PC-3 (cell line): ENCODE measurements around the gene CLIP1. TPM values are rescaled to one million over a fixed set of nuclear protein-coding genes. Genes with fewer than 3 reads are reported as not detected.

ENCODE experiments used
- ATAC-seq: fragments of 200-7000 bp; cut with Tn5 transposase; 2 replicates; pipeline ENCODE4 v1.9.1; 2020; ENCODE audit warnings: mild to moderate bottlenecking, moderate library complexity
- BruUV-seq: library from RNA; stranded (reverse); fragments of 400-500 nt; replicated peaks from 2 replicates; lab custom pipeline; 2021; lab: Mats Ljungman, UMichigan
- CTCF ChIA-PET: fragments of 300-600 bp; sonication (Branson Sonifier 250); formaldehyde crosslinking; loops from one replicate; lab custom pipeline; 2022; ENCODE audit warnings: antibody characterized with exemption; lab: Charles Lee
- POLR2A ChIA-PET: fragments of 300-600 bp; sonication (Branson Sonifier 250); formaldehyde crosslinking; loops from one replicate; lab custom pipeline; 2022; ENCODE audit warnings: antibody characterized with exemption; ENCODE audit not compliant: unreplicated experiment; lab: Charles Lee
- DNase-seq: peaks from one replicate; pipeline ENCODE4 v3.0.0-alpha.2; 2015
- H2AFZ ChIP-seq: fragments of 300-600 bp; sonication (generic); 2 replicates; pipeline ENCODE4 v1.6.0; 2016; ENCODE audit warnings: antibody characterized with exemption, low read length
- H3F3A ChIP-seq: fragments of 300-600 bp; sonication (generic); one replicate; pipeline ENCODE4 v1.6.0; 2017; ENCODE audit warnings: antibody characterized with exemption, low read length, control low read depth, mild to moderate bottlenecking; ENCODE audit not compliant: unreplicated experiment
- H3K27ac ChIP-seq: fragments of 300-600 bp; sonication (generic); 2 replicates; pipeline ENCODE4 v1.5.1; 2016; ENCODE audit warnings: mild to moderate bottlenecking, low read length
- H3K27me3 ChIP-seq: fragments of 300-600 bp; sonication (generic); 2 replicates; pipeline ENCODE4 v1.6.1; 2016; ENCODE audit warnings: low read length, mixed read lengths
- H3K36me3 ChIP-seq: fragments of 300-600 bp; sonication (generic); 2 replicates; pipeline ENCODE4 v1.6.1; 2016; ENCODE audit warnings: low read depth, mixed run types, low read length, mixed read lengths
- H3K4me1 ChIP-seq: fragments of 300-600 bp; sonication (generic); 2 replicates; pipeline ENCODE4 v1.5.1; 2016; ENCODE audit warnings: low read length; ENCODE audit not compliant: insufficient read depth
- H3K4me2 ChIP-seq: fragments of 300-600 bp; sonication (generic); 2 replicates; pipeline ENCODE4 v1.6.0; 2016; ENCODE audit warnings: low read length
- H3K4me3 ChIP-seq: fragments of 300-600 bp; sonication (generic); 2 replicates; pipeline ENCODE4 v1.5.1; 2016; ENCODE audit warnings: mild to moderate bottlenecking, low read length, mixed read lengths
- H3K79me2 ChIP-seq: fragments of 300-600 bp; sonication (generic); 2 replicates; pipeline ENCODE4 v1.6.1; 2017; ENCODE audit warnings: low read length, mixed read lengths
- H3K9ac ChIP-seq: fragments of 300-600 bp; sonication (generic); 2 replicates; pipeline ENCODE4 v1.6.0; 2016; ENCODE audit warnings: mild to moderate bottlenecking, low read length
- H3K9me2 ChIP-seq: fragments of 300-600 bp; sonication (generic); replicated peaks from 2 replicates; pipeline ENCODE4 v1.6.1; 2016; ENCODE audit warnings: mixed run types, low read length, mixed read lengths
- H3K9me3 ChIP-seq: fragments of 300-600 bp; sonication (generic); 2 replicates; pipeline ENCODE4 v1.6.1; 2016; ENCODE audit warnings: low read length, mixed read lengths
- H4K20me1 ChIP-seq: fragments of 300-600 bp; sonication (generic); 2 replicates; pipeline ENCODE4 v1.6.1; 2016; ENCODE audit warnings: low read length, mixed read lengths
- EZH2 ChIP-seq: fragments of 300-600 bp; sonication (generic); IDR thresholded peaks from one replicate; pipeline ENCODE4 v1.6.1; 2017; ENCODE audit warnings: antibody characterized with exemption, mild to moderate bottlenecking, low read length; ENCODE audit not compliant: unreplicated experiment
- EZH2phosphoT487 ChIP-seq: fragments of 300-600 bp; sonication (generic); IDR thresholded peaks from 2 replicates; pipeline ENCODE4 v1.6.1; 2018; ENCODE audit warnings: mild to moderate bottlenecking, antibody characterized with exemption, low read length, borderline replicate concordance
- intact Hi-C: fragments of 100-400 bp; cut with micrococcal nuclease; formaldehyde crosslinking; loops from 2 replicates; pipeline ENCODE4 v1.9.0; 2023
- total RNA-seq: library from RNA; depleted of rRNA; stranded (reverse); fragments of >200 nt; gene quantifications from 2 replicates; pipeline ENCODE4 v1.2.3, GENCODE V29; 2014
- TF ChIP-seq, protein P1 (sequence below): fragments of 300-600 bp; sonication (generic); conservative IDR thresholded peaks from 2 replicates; pipeline ENCODE4 v1.5.1; 2017; ENCODE audit warnings: antibody characterized with exemption, low read depth, mild to moderate bottlenecking, low read length

Gene CLIP1
- total RNA-seq, 1 experiment from 2014 or later, result 46.4 TPM

DNA sequence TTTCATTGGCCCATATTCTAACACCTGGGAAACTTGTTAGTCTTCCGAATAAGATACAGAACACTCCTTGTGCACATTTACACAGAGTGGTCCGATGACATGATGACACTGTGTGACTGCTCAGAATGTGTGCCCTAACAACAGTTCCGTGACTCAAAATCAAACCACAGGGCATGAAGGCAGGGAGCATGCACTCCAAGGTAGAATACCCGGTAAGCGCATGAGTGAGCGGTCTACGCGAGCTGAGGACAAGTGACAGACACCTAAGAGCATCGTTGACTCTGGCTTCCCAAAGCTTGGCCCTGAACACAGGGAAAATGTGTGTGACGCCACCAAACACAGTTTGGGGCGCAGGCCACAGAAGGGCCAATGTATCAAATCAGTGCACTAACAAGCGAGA lies 18.6 kb downstream of the CLIP1 start:
- H4K20me1 ChIP-seq, result no peaks in the 10 kb centered on the region
- peaks cover 3% of the 10 kb centered on the region; the same call in 1 of the 2 replicates for H3K36me3 ChIP-seq
- no peaks in the 10 kb centered on the region for H3K9me2 ChIP-seq
- peaks cover 82% of the 10 kb centered on the region for H3K79me2 ChIP-seq
- intact Hi-C loops, result no loop called here
- no peak overlapping the region for H3K27ac ChIP-seq
- H3K9me3 ChIP-seq, result no peaks in the 10 kb centered on the region
- H3K9ac ChIP-seq, result no peak overlapping the region
- H2AFZ ChIP-seq, result no peak overlapping the region
- DNase-seq (no peak), ATAC-seq (no peak)
- BruUV-seq, result no TSS peak
- peaks cover 39% of the 10 kb centered on the region for H3K4me1 ChIP-seq
- H3K4me2 ChIP-seq, result no peak overlapping the region
- TF ChIP-seq EZH2, result no peak
- TF ChIP-seq, protein P1, sequence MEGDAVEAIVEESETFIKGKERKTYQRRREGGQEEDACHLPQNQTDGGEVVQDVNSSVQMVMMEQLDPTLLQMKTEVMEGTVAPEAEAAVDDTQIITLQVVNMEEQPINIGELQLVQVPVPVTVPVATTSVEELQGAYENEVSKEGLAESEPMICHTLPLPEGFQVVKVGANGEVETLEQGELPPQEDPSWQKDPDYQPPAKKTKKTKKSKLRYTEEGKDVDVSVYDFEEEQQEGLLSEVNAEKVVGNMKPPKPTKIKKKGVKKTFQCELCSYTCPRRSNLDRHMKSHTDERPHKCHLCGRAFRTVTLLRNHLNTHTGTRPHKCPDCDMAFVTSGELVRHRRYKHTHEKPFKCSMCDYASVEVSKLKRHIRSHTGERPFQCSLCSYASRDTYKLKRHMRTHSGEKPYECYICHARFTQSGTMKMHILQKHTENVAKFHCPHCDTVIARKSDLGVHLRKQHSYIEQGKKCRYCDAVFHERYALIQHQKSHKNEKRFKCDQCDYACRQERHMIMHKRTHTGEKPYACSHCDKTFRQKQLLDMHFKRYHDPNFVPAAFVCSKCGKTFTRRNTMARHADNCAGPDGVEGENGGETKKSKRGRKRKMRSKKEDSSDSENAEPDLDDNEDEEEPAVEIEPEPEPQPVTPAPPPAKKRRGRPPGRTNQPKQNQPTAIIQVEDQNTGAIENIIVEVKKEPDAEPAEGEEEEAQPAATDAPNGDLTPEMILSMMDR, result no peak
- TF ChIP-seq EZH2phosphoT487, result no peak
- H3F3A ChIP-seq, result peaks cover 7% of the 10 kb centered on the region
- H3K27me3 ChIP-seq, result no peaks in the 10 kb centered on the region
- POLR2A ChIA-PET, result no interaction called here
- H3K4me3 ChIP-seq, result no peak overlapping the region
- CTCF ChIA-PET, result no interaction called here

DNA sequence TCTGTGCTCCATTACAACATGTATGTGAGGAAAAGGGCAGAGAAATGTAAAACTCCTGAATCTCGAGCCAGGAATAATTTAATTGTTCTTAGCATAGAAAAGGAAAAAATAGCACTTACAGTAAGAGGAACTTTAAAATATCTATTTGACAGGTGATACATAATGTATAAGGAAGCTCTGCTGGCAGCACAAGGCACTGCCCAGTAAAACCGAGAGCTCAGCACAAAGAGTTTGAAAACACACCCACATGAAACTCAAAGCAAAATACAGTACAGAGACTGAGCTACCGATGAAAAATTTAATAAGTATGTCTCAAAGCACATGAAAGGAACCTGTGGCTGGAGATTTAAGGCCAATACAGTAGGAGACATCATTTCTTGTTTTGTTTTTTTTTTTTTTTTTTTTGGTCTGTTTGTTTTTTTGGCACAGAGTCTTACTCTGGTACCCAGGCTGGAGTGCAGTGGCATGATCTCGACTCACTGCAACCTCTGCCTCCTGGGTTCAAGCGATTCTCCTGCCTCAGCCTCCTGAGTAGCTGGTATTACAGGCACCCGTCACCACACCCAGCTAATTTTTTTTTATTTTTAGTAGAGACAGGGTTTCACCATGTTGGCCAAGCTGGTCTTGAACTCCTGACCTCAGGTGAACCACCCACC lies 19.2 kb downstream of the CLIP1 start:
- Histone ChIP-seq H3K4me1 (peaks cover 40% of the 10 kb centered on the region), H3K4me2 (no peak overlapping the region), H3F3A (peaks cover 7% of the 10 kb centered on the region), H4K20me1 (no peaks in the 10 kb centered on the region), H3K27me3 (no peaks in the 10 kb centered on the region), H3K9me3 (no peaks in the 10 kb centered on the region), H3K36me3 (peaks cover 3% of the 10 kb centered on the region; the same call in 1 of the 2 replicates), H2AFZ (no peak overlapping the region), H3K9me2 (no peaks in the 10 kb centered on the region), H3K4me3 (no peak overlapping the region), H3K27ac (no peak overlapping the region), H3K9ac (no peak overlapping the region), H3K79me2 (peaks cover 83% of the 10 kb centered on the region)
- DNase-seq (no peak), ATAC-seq (no peak)
- intact Hi-C loops, result no loop called here
- BruUV-seq, result no TSS peak
- POLR2A ChIA-PET, result interaction anchor here (0.6 kb wide), 3 partner anchors 28 to 219 kb away, joined by 3 to 5 read pairs (median 3); no protein-coding TSS in a partner anchor
- CTCF ChIA-PET, result interaction anchor here (0.6 to 0.7 kb wide), 2 partner anchors 46 to 790 kb away, joined by 4 to 18 read pairs; no protein-coding TSS in a partner anchor
- TF ChIP-seq EZH2 (no peak), EZH2phosphoT487 (no peak)
- TF ChIP-seq, protein P1, result no peak

DNA sequence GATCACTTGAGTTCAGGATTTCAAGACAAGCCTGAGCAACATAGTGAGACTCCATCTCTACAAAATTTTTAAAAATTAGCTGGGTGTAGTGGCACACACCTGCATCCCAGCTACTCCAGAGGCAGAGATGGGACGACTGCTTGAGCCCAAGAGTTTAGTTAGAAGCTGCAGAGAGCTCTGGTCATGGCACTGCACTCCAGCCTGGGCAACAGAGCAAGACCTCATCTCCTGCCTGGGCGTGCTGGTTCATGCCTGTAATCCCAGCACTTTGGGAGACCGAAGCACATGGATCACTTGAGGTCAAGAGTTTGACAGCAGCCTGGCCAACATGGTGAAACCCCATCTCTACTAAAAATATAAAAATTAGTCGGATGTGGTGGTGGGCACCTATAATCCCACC lies 20.2 kb downstream of the CLIP1 start:
- peaks cover 40% of the 10 kb centered on the region for H3K4me1 ChIP-seq
- ChIA-PET POLR2A (no interaction called here), CTCF (no interaction called here)
- H3K27ac ChIP-seq, result no peak overlapping the region
- no peaks in the 10 kb centered on the region for H4K20me1 ChIP-seq
- H3F3A ChIP-seq, result peaks cover 7% of the 10 kb centered on the region
- H3K36me3 ChIP-seq, result peaks cover 6% of the 10 kb centered on the region; the same call in 1 of the 2 replicates
- BruUV-seq, result no TSS peak
- no peaks in the 10 kb centered on the region for H3K9me2 ChIP-seq
- H3K4me2 ChIP-seq, result no peak overlapping the region
- TF ChIP-seq EZH2phosphoT487 (no peak), EZH2 (no peak)
- TF ChIP-seq, protein P1, result no peak
- no peaks in the 10 kb centered on the region for H3K27me3 ChIP-seq
- no peak overlapping the region for H2AFZ ChIP-seq
- no peak overlapping the region for H3K4me3 ChIP-seq
- H3K79me2 ChIP-seq, result peaks cover 84% of the 10 kb centered on the region
- H3K9me3 ChIP-seq, result no peaks in the 10 kb centered on the region
- ATAC-seq (no peak), DNase-seq (no peak)
- no peak overlapping the region for H3K9ac ChIP-seq
- intact Hi-C loops, result no loop called here
